GM19099 (cell line): Measurements from ENCODE around the gene FOXB1.

Source experiments
- POLR2A ChIP-seq: IDR thresholded peaks from 3 replicates; pipeline ENCODE4 v1.6.1; 2011; ENCODE audit warnings: low read depth; ENCODE audit not compliant: insufficient read length; ENCODE audit errors: extremely low read depth

The FOXB1 gene

DNA sequence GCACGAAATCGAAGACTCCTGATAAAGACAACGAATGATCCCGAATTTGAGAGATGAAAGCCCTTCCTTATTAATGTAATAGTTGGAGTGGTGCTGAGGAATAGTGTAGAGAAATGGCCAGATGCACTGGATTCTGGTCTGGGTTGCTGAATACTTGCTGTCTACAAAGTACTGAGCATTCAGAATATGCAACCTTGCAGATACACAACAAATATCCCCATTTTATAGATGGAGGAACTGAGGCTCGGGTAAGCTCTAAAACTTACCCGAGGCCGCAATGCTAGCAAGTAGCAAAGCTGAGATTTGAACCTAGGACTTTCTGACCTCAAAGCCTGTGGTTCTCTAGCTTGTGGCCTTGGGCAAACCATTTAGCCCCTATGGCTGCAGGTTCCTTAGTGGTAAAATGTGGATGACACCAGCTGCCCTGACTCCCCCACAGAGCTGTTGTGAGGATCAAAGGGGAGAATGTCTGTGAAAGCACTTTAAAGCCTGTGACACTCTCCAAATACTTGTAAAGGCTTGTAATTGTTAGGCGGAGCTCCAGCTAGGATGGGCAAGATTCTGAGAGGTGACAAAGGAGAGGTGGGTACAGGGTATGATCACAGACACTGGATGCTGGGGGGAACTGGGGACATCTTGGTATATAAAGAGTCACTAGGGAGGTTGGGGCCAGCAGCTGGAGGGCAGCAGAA is 39.8 kb downstream of the FOXB1 start:
- no peak for TF ChIP-seq POLR2A

DNA sequence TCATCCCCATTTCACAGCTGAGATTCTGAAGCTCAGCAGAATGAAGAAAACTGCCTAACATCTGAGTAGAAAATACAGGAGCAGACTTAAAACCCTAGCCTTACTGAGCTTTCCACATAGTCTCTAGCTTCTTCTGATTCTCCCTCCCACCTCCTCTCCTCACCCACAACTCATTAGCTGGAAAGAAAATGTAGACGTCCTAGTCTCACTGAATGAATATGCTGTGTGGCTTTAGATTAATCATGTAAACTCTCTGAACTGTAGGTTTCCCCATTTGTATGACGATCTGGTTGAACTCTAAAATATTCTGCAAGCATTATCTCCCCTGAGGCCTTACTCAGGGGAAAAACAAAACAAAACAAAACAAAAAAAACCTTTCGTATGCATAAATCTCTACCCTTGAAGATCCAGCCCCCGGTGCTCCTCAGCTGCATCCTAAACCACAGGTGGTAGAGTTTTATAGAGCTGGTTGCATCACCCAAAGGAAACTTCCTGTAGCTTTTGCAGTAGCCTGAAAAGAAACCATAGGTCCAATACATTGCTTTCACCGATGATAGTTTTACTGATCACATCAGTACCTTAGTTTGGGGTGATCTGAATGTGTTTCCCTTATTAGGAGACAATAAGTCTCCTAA is 40.6 kb downstream of the FOXB1 start:
- TF ChIP-seq POLR2A = no peak

DNA sequence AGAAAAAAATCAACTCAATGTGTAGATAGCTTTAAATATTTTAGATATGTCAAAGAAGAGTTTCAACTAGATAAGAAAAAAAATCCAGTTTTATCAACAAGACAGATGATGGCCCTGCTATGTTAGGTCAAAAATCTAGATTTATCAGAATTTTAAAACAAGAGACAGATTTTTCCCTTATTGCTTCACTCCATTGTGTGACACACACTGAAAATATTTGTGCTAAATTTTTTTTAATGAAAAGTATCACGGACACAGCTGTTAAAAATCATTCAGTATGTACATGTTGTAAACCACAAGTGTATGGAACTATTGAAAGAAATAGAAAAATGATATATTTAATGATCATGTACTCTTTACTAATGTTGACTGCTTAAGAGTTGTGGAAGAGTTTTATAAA is 43.6 kb downstream of the FOXB1 start:
- no peak for TF ChIP-seq POLR2A

DNA sequence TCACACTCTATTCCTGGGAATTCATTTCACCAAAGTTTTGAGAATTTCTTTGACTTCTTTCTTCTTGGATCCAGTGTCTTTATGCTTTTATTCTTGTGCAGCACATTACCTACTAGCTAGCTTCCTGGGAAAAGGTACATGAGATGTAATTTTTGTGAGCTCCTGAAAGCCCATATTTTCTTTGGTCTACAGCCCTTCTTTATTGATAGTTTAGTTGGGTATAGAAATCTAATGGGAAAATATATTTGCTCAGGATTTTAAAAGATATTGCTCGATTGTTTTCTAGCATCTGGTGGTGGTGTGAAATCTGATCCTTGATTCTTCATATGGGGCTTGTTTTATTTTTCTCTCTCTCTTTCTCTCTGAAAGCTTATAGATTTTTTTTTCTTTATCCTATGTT is 45.8 kb downstream of the FOXB1 start:
- TF ChIP-seq POLR2A = no peak

GRCh38 chr15:60052796-60053195 is 48.7 kb downstream of the FOXB1 start:
- no peak for TF ChIP-seq POLR2A

DNA sequence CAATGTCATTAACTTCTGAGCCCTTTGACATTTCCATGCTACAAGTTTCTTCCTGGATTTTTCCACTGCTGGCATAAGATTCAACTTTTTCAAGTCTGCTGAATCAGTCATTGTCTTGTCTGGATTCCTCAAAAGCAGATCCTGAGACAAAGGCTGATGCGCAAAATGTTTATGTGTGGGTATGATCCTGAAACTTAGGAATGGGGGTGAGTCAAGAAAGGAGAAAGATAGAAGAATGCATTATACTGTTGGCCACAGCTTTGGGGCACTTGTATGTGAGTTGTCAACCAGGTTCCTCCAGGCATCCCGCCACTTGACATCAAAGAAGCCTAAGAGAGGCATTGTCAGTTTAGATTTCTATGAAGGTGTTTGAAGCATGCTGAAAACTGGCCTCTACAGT is 50.4 kb downstream of the FOXB1 start:
- no peak for TF ChIP-seq POLR2A
